GM13976 (cell line): ENCODE results near the gene FOXL3.

Experiments used
- DNase-seq: peaks from one replicate; pipeline ENCODE4 v3.0.0; 2012; ENCODE audit warnings: low spot score
- CTCF ChIP-seq: IDR thresholded peaks from 2 replicates; pipeline ENCODE4 v1.5.1; 2012; ENCODE audit warnings: borderline replicate concordance, mild to moderate bottlenecking; ENCODE audit not compliant: insufficient read depth; ENCODE audit errors: extremely low read depth, missing control alignments, control extremely low read depth
- in situ Hi-C: fragments of 300-500 bp; cut with MboI; formaldehyde crosslinking; loops from one replicate; pipeline ENCODE4 v1.12.0; 2022; ENCODE audit warnings: low sequenced_read_pairs, mixed read lengths, inconsistent platforms; ENCODE audit not compliant: unreplicated experiment

The FOXL3 gene

DNA sequence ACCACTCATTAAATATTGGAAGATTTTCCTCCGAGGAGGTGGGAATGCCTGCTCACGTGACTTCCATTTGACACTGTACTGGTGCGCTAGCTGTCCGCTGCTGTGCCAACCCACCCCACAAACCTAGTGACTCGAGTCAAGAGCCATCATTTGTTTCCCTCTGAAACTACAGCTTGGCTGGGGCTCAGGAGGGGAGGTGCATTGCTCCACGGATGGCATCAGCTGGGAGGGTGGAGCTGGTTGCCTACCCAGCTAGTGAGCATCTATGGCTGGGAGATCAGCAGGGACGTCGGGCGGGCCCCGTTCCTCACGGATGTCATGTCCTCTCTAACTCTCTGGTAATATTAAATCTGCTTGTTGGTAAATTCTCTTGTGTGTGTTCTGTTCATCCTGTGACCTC, 9.5 kb upstream of the FOXL3 start:
- in situ Hi-C loops: no loop called here
- no peak for DNase-seq
- no peak for TF ChIP-seq CTCF

DNA sequence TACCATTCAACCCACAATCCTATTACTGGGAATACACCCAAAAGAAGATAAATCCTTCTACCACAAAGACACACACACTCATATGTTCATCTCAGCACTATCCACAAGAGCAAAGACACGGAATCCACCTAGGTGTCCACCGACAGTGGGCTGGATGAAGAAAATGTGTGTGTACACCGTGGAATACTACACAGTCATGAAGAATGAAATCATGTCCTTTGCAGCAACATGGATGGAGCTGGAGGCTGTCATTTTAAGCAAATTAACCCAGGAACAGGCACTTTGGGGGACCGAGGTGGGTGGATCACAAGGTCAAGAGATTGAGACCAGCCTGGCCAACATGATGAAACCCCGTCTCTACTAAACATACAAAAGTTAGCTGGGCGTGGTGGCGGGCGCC, 8.3 kb upstream of the FOXL3 start:
- DNase-seq: no peak
- no peak for TF ChIP-seq CTCF
- in situ Hi-C loops: no loop called here

GRCh38 chr7:282621-283020, 7.3 kb upstream of the FOXL3 start:
- in situ Hi-C loops: no loop called here
- TF ChIP-seq CTCF: no peak
- DNase-seq: no peak

- DNase-seq: no peak
- no peak for TF ChIP-seq CTCF
- in situ Hi-C loops: no loop called here
Measured at GRCh38 chr7:284762-285722, 4.9 kb upstream of the FOXL3 start.

DNA sequence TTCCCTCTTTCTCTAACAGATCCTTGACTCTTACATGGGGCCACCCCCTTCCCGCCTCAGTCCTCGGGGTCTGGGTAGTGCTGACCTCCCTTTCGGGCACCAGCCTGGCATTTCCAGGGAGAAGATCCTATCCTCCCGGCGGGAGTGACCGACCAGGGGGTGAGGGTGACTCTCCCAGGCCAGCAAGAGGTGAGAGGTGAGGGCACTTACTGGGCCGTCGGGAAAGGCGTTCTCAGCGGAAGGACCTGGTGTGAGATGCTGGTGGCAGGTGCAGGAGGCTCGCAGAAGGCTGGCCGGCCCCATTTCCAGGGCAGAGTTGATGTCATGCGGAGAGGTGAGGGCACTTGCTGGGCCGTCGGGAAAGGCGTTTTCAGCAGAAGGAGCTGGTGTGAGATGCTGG, 4.2 kb upstream of the FOXL3 start:
- in situ Hi-C loops: no loop called here
- no peak for DNase-seq
- TF ChIP-seq CTCF: no peak

DNA sequence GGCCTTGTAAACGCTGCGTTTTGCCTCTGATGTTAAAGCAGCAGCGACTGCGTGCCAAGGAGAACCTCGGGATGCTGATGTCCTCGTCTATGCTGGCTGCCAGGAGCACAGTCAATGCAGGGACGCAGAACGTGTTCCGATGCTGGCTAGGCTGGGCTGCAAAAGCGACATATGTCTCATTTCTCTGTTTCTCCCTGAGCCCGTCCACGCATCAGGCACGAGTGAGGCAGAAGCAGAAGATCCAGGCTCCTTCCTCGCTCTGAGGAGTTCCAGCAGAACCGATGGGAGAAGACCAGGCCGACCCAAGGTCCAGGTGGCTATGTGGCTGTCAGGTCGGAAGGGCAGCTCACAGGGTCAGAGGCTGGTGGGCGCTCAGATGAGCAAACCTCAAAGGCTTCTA, 3.7 kb upstream of the FOXL3 start:
- DNase-seq: no peak
- no peak for TF ChIP-seq CTCF
- in situ Hi-C loops: no loop called here
